GM18870 (cell line): ENCODE data around the gene NAA11.
"Not testable (repeated sequence)": the region's sequence is repeated elsewhere in the genome, so short reads cannot be mapped to it uniquely, and the experiment has no call there.

Experiments used
- ATAC-seq: cut with Tn5 transposase; IDR thresholded peaks from one replicate; pipeline ENCODE4 v1.9.1; 2021; ENCODE audit warnings: moderate library complexity; ENCODE audit not compliant: unreplicated experiment

Gene NAA11

DNA sequence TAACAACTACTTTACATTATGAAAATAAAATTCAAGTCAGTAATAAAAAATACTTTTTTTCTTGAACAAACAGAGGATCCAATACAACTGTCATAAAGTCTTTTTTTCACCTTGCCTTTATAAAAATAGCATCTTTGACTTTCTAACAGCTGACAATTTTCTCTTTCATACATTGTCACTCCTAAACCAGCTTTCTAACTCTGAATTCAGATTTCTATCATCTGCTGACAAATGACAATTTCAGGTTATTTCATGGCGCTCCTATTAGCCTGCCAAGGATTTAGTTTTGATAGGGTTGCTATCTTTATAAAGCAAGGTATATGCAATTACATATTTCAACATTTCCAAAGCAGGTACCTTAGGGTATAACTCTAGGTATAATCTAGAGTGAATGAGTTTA lies 14.6 kb downstream of the NAA11 start:
- ATAC-seq: no peak

DNA sequence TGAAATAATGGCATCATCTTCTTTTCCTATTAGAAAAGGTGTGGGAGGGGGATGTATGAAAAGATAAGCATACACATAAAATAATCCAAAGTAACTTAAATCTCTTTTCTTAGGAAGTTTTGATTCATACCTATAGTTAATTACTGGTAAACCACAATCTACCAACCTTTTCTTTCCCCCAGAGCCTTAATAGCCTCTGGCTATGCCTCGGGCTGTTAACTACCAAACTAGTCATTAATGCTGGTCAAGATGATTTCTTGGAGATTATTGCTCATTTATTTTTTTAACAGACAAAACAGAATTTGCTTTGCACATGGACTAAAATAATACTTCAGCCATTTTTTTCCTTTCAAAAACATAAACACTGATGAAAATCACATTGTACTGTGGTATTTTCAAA lies 16.9 kb downstream of the NAA11 start:
- ATAC-seq: no peak

DNA sequence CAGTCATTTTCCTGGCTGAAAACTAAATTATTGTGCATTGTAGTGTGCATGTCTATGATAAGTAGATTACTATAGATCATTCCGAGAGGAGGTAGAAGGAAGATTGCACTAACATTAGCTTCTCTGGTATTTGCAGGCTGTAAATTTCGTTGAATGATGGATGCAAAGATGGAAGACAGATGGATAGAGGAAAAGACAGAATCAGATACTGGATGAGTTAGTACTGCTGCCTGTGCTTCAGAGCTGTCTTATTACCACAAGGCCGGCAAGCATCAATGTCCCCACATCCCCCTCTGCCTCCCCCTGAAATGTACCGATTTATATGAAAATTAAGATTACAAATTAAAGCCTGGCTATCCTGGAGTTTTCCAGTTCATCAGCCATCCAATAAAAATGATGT lies 17.7 kb downstream of the NAA11 start:
- ATAC-seq: no peak

DNA sequence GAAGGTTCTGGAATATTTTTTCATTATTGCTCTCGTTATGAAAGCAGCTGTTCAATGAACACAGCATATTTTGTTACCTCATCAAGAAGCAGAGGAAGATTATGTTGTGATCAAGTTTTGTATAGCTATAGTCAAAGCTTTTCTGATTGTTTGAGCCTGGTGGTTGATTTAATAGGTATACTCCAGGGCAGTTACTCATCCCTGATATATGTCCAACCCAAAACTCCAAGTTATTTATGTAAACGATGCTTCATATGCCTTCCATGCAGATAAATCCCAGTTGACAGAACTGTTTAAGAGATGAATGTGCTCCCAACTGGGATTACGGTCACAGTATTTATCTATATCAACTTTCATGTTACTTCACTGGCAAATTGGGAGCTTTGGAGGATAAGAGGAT lies 19.1 kb downstream of the NAA11 start:
- ATAC-seq: no peak

DNA sequence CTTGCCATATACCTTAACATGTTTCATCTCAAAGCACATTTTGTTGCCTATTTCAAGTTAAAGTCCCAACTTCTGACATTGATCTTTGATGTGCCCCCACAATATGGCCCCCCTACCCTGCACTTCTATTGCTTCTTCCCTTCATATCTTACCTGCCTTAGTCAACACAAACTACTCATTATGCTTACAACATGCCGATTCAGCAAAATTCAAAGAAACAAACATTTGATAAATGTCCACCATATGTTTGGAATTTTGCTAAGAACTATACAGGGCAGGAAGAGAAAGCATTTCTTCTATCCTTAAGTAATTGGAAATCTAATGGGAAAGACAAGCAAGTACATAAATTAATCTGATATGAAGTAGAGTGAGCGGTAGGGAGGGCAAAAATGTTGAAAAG lies 25.6 kb downstream of the NAA11 start:
- ATAC-seq: no peak

DNA sequence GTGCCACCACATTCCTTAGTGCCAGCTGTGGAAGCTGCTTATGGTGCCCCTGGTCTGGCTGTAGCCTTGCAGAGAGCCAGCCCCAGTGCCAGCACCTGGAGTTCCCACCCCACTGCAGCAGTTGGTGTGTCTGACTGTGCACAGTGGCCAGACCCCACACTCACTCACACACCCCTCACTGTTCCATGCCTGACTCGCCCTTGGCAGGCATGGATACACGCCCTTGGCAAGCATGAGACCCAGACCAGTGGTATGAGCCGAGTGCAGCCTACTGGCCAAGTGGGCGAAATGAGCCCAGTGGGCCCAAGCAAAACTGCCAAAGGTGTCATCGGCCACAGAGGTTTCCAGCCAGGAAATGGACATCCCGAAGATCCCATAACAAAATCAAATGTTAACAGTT lies 27.4 kb downstream of the NAA11 start:
- no peak for ATAC-seq

DNA sequence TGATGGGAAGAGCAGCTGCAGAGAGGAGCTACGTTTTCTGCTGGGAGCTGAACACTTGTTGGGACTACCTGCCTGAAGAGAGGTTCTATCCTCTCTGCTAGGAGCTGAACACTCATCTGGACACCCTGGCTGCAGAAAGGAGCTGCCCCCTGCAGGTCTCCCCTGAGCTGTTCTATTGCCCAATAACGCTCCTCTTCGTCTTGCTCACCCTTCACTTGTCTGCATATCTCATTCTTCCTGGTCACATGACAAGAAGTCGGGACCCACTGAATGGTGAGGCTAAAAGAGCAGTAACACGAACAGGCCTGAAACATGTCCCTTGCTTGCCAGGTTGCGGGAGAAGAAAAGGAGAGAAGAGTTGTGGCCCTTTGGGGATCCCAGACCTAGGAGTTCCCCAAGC lies 27.8 kb downstream of the NAA11 start:
- no peak for ATAC-seq

DNA sequence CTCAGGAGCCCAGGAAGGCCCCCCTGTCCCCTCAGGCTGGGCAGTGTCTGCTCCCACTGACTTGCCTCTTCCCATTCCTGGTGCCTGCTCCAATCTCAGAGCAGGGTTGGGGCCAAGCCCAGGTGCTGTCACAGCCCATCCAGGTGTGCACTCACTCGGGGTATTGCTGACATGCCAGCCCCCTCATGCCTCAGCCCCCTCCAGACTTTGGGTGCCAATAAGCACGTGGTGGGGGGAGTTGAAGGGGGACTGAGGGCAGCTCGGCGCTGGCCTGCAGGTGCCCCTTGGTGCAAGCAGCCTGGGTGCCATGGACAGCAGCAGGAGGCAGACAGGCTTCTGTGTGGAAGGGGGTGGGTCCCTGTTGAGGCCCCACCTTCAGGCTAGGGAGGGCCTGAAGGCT lies 28.4 kb downstream of the NAA11 start:
- no peak for ATAC-seq

DNA sequence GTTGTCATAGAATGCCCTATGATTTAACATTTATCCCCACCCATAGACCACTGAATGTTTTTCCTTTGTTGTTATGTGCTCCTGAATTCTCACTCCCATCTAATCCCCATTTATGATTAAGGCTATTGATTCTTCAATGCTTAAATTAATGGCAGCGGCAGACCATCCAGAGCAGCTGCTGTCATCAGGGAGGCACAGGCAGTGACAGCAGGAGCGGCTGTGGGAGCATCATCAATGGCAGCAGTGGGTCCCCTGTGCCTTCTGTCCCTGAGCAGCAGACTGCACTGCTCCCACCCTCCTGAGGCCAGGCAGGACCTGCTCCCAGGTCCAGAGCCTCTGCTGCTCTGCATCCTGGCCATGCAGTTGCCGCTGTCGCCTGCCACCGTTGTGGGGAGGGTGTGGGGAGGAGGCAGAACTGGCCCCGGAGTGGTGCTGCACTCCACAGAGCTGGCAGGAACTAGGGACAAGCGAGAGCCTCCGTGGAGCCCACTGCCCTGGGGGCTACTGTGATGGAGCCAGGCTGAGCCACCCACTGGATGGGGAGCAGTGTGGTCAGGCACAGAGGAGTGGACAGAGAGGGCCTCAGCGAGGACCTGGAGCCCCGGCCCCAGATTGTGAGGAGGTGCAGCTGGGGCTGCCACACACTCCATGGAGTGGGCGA lies 29.0 kb downstream of the NAA11 start:
- no peak for ATAC-seq

DNA sequence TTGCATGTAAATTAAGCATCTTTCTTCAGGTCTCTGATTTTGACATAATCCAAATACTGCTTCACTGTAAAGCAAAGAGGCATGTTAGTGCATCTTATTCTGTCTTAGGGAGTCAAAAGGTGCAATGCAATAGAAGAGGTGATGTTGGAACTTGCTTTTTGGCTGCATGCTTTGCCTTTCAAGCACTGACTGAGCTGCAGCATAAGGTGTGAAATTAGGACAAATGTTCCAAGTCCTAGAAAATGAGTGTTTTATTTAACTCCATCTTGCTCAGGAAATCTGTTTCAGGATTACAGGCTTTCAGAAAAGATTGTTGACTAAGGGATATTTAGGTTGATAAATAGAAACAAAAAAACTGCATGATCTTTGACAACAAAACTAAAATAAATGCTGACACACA lies 30.8 kb downstream of the NAA11 start:
- no peak for ATAC-seq

DNA sequence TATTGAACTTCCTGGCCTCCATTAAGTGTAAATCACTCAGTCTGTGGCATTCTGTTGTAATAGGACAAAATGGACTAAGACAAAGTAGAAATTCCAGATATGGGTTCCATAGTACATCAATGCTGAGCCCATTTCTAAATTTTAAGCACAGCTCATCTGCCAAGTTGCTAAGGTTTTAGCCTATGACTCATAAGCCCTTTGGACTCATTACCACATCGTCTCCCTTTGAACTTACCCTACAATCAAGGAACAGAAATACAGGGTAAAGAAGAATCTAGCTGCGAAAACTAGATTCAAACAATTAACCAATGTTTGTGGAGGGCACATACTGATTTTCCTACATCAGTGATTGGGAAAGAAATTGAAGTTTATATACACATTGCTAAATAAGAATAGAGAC lies 31.8 kb downstream of the NAA11 start:
- no peak for ATAC-seq

DNA sequence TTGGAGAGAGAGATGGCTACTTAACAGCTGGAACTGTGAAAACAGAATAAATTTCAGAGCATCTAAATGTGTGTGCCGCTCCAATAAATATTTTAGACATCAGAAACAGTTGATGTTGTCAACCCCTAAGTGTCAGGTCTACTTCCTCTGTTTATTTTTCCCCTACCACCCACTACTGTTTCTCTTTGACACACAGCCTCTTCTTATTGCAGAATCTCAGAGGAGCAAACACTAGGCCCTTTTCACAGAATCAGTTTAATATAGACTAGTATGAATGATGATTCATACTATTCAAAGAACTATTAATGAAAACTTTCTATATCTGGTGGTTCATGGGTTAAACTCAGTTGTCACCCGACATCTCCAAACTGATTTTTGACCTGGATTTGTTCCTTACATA lies 33.9 kb downstream of the NAA11 start:
- peak; percentile 58 for ATAC-seq

DNA sequence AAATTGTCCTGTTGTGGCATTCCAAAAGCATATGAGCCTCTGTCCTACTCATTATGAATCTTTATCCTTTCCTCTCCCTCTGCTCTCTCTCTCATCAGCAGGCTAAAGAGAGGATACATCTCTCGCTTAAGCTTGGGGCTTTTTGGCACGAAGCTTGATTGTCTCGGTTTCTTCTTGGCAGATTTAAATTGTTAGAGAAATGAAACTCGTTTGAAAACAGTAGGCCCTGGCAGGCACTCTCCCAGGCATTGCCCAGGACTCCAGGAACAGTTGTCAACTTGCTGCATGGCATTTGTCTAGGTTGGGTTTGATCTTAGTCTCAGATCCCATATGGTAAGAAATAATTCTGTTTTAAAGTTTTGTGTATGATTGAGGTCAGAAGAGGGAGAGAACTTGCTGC lies 35.5 kb downstream of the NAA11 start:
- no peak for ATAC-seq

DNA sequence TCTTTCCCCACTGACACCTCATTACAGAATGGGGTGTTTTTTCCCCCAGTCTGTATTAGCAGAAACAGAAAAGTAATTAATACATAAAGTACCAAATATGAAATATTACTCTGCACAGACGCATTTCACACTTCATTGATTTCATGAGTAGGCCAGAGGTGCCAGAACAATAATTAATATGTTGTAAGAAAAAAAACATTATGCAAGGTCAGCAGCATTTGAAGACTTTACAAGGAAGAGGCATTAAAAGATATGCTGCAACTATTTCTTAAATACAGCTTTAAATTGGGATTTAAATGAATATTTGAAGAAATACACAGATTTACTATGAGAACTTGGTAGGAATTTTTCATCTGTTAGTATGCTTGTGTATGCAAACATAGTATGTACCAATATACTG lies 37.7 kb downstream of the NAA11 start:
- ATAC-seq: no peak

DNA sequence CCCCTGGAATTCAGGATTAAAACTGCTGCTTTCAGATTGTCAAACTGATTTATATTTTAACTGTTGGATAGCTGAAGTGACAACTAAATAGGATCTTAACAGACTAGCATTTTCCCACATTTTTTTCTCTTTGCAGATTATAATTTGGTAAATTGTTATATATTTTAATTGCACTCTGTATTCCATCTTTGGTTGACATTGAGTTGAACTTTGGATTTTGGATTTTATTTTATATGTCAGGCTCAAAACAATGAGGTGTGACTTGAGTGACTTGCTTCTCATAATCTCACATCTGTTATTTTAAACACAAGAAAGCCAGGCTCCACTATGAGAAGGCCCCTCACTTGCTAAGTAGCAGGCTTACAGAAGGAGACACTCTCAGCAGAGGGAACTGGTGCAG lies 38.1 kb downstream of the NAA11 start:
- no peak for ATAC-seq

DNA sequence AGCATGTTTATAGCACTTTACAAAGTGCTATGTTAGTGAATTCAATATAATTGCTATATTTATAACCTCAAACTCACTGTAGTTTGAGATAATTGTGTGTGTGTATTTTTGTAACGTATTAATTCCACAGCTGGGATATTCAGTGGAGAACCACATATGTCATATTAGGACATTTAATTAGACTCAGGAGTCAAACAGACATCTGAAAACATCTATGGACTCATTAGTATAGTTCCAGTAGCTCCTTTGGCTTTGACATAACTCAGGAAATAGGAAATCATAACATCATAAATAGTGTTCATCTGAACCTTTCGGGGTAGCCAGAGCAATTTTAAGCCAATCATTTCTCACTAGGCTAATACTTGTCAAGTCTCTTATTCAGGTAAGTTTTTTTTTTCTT lies 38.8 kb downstream of the NAA11 start:
- no peak for ATAC-seq

DNA sequence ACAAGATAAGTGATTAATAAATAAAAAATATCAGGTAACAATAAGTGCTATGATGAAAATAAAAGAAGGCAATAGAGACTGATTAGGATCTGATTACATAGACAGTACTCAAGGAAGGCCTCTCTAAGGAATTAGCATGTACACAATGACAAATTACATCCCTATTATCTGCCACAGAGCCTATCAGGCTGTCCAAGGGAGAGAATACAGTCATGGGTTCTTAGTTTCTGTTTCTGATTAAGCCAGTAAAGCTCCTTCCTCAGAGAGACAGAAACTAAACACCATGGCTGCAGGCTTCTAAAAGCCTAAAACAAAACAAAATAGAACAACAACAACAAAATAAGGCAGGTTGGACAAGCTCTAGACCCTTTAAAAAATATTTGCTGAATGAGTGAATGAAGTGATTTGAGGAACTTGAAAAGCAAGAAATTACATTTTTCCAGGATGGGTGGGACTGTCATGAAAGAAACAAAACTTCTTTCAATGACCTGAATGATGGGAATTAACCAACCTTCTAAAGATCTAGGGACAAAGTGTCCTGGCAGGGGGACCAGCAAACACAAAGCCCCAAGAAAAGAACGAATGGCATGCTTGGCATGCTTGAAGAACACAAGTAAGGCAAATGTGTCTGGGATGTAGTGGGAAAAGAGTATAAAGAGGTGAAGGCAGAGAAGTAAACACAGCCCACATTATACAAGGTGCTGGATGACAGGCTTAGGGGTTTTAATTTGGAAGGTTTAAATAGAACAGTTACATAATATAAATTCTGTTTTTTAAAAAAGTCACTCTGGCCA lies 44.1 kb downstream of the NAA11 start:
- peak; percentile 72 for ATAC-seq

DNA sequence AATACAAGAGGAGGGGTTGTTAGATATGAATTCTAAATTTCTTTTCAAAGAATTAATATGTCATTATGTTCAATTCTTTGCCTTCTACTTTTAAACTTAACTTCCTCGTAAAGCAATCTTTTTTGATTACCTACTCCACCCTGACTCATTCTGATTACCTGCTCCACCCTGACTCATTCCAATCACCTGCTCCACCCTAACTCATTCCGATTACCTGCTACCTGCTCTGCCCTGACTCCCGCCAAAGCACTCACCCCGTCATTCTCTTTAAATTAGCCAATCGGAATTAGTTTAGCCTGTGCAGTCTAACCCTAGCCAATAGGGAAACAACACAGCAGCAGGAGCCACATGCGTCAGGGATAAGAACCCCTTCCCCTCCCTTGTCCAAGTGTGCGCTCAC lies 48.4 kb downstream of the NAA11 start:
- not testable (repeated sequence) for ATAC-seq

DNA sequence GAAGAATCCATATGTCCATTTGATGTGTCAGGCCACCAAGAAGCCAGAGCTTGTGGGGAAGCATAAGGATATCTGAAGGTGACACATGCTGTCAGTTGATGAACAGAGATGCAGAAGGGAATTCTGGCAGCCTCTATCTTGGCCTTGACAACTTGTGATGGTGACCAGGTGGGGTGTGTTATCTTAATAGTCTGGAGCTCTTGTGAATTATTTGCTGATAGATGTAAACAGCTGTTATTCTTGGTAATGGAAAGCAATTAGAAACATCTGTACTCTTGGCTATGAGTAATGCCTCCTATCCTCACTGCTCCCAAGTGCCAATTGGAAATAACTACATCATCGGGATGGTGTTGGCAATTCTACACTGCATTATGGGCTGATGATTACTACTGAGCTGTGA lies 51.9 kb downstream of the NAA11 start:
- ATAC-seq: no peak

DNA sequence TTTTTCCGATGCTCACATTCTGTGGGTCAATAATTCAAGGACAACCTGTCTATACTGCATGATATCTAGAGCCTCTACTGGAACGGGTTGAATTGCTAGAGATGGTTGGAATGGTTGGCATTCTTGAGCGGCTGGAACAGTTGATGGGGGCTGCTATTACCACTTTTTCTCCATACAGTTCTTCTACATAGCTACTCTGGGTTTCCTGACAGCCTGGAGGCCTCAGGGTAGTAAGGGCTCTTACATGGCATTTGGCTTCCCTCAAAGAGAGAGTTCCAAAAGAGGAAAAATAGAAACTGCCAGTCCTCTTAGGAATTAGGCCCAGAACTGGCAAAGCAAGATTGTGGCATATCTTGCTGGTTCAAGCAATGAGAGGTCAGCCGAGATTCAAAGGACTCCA lies 53.1 kb downstream of the NAA11 start:
- ATAC-seq: no peak

DNA sequence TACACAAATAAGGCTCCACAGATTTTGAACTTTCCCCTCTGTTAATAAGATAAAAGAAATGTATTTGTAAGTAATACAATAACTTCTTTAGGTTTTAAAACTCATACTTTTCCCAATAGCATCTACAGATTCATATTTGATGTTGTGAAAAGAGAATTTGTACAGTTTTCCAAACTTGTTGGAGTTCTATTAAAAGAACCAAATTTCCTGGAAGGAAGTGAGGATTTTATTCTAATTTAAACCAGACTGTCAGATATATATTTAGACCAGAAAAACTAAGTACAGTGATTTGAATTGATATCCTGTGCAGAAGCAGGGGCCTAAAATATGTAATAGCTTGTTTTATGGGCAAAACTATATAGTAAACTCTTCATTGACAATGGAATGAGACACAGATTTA lies 53.7 kb downstream of the NAA11 start:
- ATAC-seq: no peak

DNA sequence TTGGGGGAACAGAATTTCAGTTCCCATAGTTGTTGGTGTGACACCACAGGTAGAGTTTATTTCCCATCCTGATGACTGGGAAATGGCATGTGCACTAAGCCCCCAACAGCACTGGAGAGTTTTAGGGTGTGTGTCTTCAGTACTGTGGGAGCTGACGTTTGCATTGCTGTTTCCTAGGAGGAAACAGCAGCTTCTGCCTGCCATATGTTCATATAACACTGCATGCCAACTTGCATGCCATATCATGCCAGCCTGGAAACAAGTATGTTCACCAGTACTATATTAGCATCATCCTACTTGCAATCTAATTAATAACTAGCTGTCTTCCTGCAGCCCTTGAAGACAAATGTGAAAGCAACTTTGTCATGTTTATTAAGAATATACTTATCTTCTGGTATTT lies 58.2 kb downstream of the NAA11 start:
- ATAC-seq: no peak
